Measurements from ENCODE around the gene DDX21.
A peak's percentile ranks its signal among the peaks of the same experiment; 100 is the strongest.

- TF ChIP-seq CTCF (IDR thresholded peaks at IDR 0.05) = peak in 2 of 7 experiments; percentile 25 to 36
- TF ChIP-seq POLR2A (IDR thresholded peaks at IDR 0.05) = peak in 2 of 4 donors; percentile 78 to 81
- no peak for TF ChIP-seq EP300 (IDR thresholded peaks at IDR 0.05)
- TF ChIP-seq POLR2AphosphoS5 (IDR thresholded peaks at IDR 0.05) = peak; percentile 95 to 97 (median 96)
Observed at GRCh38 chr10:68988530-68989316, 32.8 kb downstream of the DDX21 start, which contains the start of gene KIFBP.

Data from stomach (tissue), 4 donors.